Mesenchymal stem cell (in vitro differentiated cells and primary cell): ENCODE results near the gene NSMF.
A peak's percentile ranks its signal among the peaks of the same experiment; 100 is the strongest.

Source experiments
- DNase-seq: peaks from one replicate; pipeline ENCODE4 v3.0.0-alpha.2; 2013
- H2AFZ ChIP-seq: one replicate; pipeline ENCODE4 v1.6.1; 2013; ENCODE audit warnings: low read depth, mild to moderate bottlenecking, control low read depth, inconsistent platforms, low read length, moderate library complexity
- H2AK5ac ChIP-seq: 2 replicates; pipeline ENCODE4 v1.6.1; 2013; ENCODE audit warnings: low read length, moderate library complexity, mild to moderate bottlenecking, inconsistent platforms; ENCODE audit not compliant: severe bottlenecking
- H2BK120ac ChIP-seq: one replicate; pipeline ENCODE4 v1.6.1; 2013; ENCODE audit warnings: low read depth, mild to moderate bottlenecking, inconsistent platforms, low read length, moderate library complexity
- H2BK12ac ChIP-seq, 2 experiments: one replicate each; pipeline ENCODE4 v1.6.1; 2013; ENCODE audit warnings: inconsistent platforms in 2 of 2, low read length in 2 of 2, mild to moderate bottlenecking in 2 of 2, moderate library complexity in 2 of 2, control low read depth in 1 of 2
- H2BK15ac ChIP-seq: one replicate; pipeline ENCODE4 v1.6.1; 2013; ENCODE audit warnings: mild to moderate bottlenecking, low read depth, inconsistent platforms; ENCODE audit not compliant: poor library complexity, severe bottlenecking
- H2BK5ac ChIP-seq: 2 replicates; pipeline ENCODE4 v1.6.1; 2013; ENCODE audit warnings: low read depth, mild to moderate bottlenecking, low read length, control low read depth, inconsistent platforms; ENCODE audit not compliant: poor library complexity, severe bottlenecking
- H3K14ac ChIP-seq, 2 experiments: one replicate each; pipeline ENCODE4 v1.6.1; 2013; ENCODE audit warnings: inconsistent platforms in 2 of 2, low read length in 2 of 2, control low read depth in 1 of 2, mild to moderate bottlenecking in 1 of 2, moderate library complexity in 1 of 2
- H3K18ac ChIP-seq, 2 experiments: one replicate each; pipeline ENCODE4 v1.6.1; 2013; ENCODE audit warnings: inconsistent platforms in 2 of 2, low read length in 2 of 2, control low read depth in 1 of 2, low read depth in 1 of 2, mild to moderate bottlenecking in 1 of 2
- H3K23ac ChIP-seq, 2 experiments: one replicate each; pipeline ENCODE4 v1.6.1; 2013; ENCODE audit warnings: inconsistent platforms in 2 of 2, low read length in 2 of 2, mild to moderate bottlenecking in 2 of 2, moderate library complexity in 2 of 2, control low read depth in 1 of 2
- H3K27ac ChIP-seq: 2 replicates; pipeline ENCODE4 v1.5.1; 2013; ENCODE audit warnings: mild to moderate bottlenecking, moderate library complexity, low read length, control low read depth, inconsistent platforms; ENCODE audit not compliant: poor library complexity, severe bottlenecking
- H3K27me3 ChIP-seq, 2 experiments: 2 replicates each; pipeline versions ENCODE4 v1.6.1 to v1.7.0; 2013; ENCODE audit warnings: low read length in 2 of 2, mild to moderate bottlenecking in 2 of 2, moderate library complexity in 2 of 2, control low read depth in 1 of 2, inconsistent platforms in 1 of 2; ENCODE audit not compliant: control insufficient read depth in 1 of 2, insufficient read depth in 1 of 2
- H3K36me3 ChIP-seq, 2 experiments: 2 replicates each; pipeline versions ENCODE4 v1.6.1 to v1.7.0; 2013; ENCODE audit warnings: low read length in 2 of 2, control low read depth in 1 of 2, inconsistent platforms in 1 of 2, low read depth in 1 of 2, mild to moderate bottlenecking in 1 of 2; ENCODE audit not compliant: insufficient read depth in 2 of 2, control insufficient read depth in 1 of 2
- H3K4ac ChIP-seq, 2 experiments: one replicate each; pipeline ENCODE4 v1.6.1; 2013; ENCODE audit warnings: inconsistent platforms in 2 of 2, low read length in 2 of 2, mild to moderate bottlenecking in 2 of 2, moderate library complexity in 2 of 2, control low read depth in 1 of 2, low read depth in 1 of 2
- H3K4me1 ChIP-seq: 2 replicates; pipeline ENCODE4 v1.6.1; 2013; ENCODE audit warnings: low read depth, low read length, control low read depth; ENCODE audit not compliant: control insufficient read depth, insufficient read depth
- H3K4me2 ChIP-seq: 2 replicates; pipeline ENCODE4 v1.6.1; 2013; ENCODE audit warnings: low read length, mild to moderate bottlenecking, inconsistent platforms; ENCODE audit not compliant: poor library complexity, severe bottlenecking
- H3K4me3 ChIP-seq, 2 experiments: 2 replicates each; pipeline versions ENCODE4 v1.5.1 to v1.7.0; 2013; ENCODE audit warnings: low read length in 2 of 2, mild to moderate bottlenecking in 2 of 2, control low read depth in 1 of 2, low read depth in 1 of 2; ENCODE audit not compliant: insufficient read depth in 1 of 2
- H3K79me1 ChIP-seq: replicated peaks from 2 replicates; pipeline ENCODE4 v1.6.1; 2013; ENCODE audit warnings: mild to moderate bottlenecking, control low read depth, low read length, inconsistent platforms; ENCODE audit not compliant: poor library complexity, severe bottlenecking
- H3K9ac ChIP-seq: 2 replicates; pipeline ENCODE4 v1.7.0; 2013; ENCODE audit warnings: mild to moderate bottlenecking, low read length, moderate library complexity
- H3K9me3 ChIP-seq: 2 replicates; pipeline ENCODE4 v1.7.0; 2013; ENCODE audit warnings: mild to moderate bottlenecking, low read length; ENCODE audit not compliant: control insufficient read depth
- H4K8ac ChIP-seq: one replicate; pipeline ENCODE4 v1.6.1; 2013; ENCODE audit warnings: inconsistent platforms, mild to moderate bottlenecking, low read length, moderate library complexity
- H4K91ac ChIP-seq: one replicate; pipeline ENCODE4 v1.6.1; 2013; ENCODE audit warnings: mild to moderate bottlenecking, low read length, inconsistent platforms
- WGBS: methylation state at CpG from one replicate; pipeline ENCODE4 v1.1.7; 2013; ENCODE audit warnings: mixed read lengths; 5-methylcytosine and 5-hydroxymethylcytosine counted together

Gene NSMF

DNA sequence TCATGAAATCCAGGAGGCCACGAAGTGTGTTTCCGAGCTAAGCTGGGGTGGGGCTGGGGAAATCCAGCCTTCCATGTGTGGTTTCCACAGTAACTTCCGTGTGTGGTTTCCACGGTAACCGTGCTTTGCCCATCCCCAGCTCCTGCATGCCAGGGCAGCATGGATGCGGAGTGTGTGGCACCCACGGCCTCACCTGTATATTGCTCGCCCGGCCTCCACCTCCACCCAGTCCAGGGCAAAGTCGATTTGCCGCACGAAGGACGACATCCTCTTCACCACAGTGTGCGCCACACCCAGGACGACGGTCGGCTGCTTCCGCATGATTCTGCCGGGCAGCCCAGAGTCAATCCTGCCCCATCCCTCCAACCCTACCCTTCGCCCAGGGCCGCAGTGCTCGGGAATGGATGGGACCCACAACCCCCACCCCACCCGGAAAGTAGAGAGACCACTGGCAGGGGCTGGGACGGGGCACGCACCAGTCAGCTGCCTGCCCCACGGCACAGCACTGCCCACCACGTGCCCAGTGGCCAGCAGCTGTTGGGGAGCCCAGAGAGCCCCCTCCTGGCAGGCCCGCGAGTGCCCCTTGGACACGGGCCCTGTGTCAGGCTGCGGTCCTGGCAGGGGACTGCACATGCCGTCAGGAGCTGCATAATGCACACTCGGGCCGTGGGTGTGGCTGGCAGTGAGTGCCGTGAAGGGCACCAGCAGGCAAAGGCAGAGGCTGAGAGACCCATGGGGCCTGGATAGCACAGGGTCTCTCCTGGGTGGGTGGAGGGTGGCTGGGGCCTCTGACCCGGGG is 39.0 kb upstream of the NSMF start:
- H3K27ac ChIP-seq: no peak overlapping the region
- no peak overlapping the region for H3K23ac ChIP-seq
- no peak for DNase-seq
- no peak overlapping the region for H2AFZ ChIP-seq
- no peaks in the 10 kb centered on the region for H3K27me3 ChIP-seq
- no peaks in the 10 kb centered on the region for H3K9me3 ChIP-seq
- no peak overlapping the region for H3K4ac ChIP-seq
- no peaks in the 10 kb centered on the region for H3K4me1 ChIP-seq
- peaks cover 0 to 11% of the 10 kb centered on the region in 2 experiments for H3K36me3 ChIP-seq
- no peak overlapping the region for H2BK5ac ChIP-seq
- H4K91ac ChIP-seq: no peak overlapping the region
- H3K79me1 ChIP-seq: no peaks in the 10 kb centered on the region
- H2BK12ac ChIP-seq: no peak overlapping the region
- H3K4me2 ChIP-seq: no peak overlapping the region
- no peak overlapping the region for H3K4me3 ChIP-seq
- WGBS: 92% methylated on average over 36 of the region's 36 CpGs
- H2BK120ac ChIP-seq: no peak overlapping the region
- H3K9ac ChIP-seq: no peak overlapping the region
- no peak overlapping the region for H3K18ac ChIP-seq
- H4K8ac ChIP-seq: no peak overlapping the region
- no peak overlapping the region for H2BK15ac ChIP-seq
- no peak overlapping the region for H3K14ac ChIP-seq
- H2AK5ac ChIP-seq: no peak overlapping the region

DNA sequence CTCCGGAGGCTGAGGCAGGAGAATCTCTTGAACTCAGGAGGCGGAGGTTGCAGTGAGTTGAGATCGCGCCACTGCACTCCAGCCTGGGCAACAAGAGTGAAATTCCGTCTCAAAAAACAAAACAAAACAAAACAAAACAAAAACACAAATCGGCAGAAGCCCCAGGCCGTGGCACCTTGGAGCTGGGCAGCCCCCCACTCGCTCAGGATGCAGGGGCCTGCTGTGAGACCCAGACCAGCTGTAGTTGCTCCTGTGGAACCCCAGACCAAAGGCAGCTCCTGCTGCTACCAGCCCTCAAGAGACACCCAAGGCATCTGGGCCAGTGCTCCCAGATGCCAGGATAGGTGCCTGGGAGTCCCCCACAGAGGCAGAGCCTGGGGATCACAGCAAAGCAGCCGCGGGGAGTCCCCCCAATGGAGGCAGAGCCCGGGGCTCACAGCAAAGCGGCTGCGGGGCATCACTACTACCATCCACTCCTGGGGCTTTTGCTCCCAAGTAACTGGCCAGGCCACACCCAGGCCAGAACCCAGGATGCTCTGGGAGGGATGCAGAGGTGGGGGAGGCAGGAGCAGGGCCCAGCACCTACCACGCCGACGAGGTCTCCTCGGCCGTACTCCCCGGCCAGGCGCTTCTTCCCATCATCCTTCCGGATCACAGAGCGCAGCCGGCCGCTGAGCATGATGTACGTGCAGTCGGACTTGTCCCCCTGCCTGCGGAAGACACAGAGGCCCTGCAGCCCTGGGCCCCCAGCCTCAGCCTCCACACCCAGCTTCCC is 37.7 kb upstream of the NSMF start:
- no peak overlapping the region for H3K4me3 ChIP-seq

DNA sequence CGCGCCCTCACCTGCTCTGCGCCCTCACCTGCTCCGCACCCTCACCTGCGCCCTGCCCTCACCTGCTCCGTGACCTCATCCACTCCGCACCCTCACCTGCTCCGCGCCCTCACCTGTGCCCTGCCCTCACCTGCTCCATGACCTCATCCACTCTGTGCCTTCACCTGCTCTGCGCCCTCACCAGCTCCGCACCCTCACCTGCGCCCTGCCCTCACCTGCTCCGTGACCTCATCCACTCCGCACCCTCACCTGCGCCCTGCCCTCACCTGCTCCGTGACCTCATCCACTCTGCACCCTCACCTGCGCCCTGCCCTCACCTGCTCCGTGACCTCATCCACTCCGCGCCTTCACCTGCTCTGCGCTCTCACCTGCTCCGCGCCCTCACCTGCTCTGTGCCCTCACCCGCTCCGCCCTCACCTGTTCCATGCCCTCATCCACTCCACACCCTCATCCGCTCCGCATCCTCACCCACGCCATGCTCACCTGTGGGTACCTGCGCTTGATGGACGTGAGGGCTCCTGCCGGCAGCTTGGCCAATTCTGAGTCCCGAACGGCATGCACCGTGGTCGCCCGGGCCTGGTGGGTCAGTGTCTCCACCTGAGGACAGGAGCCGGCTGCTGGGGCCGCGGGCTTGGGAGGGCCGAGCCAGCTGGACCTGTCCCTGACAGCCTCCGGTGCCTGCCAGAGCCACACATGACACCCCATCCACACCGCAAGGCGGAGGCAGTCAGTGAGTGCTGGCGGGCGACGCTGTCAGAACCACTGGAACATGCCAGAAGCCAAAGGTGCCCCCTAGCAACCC is 35.6 kb upstream of the NSMF start:
- no peaks in the 10 kb centered on the region for H3K27me3 ChIP-seq
- no peak overlapping the region for H3K18ac ChIP-seq
- no peaks in the 10 kb centered on the region for H3K9me3 ChIP-seq
- no peak overlapping the region for H2AFZ ChIP-seq
- WGBS: 96% methylated on average over 46 of the region's 46 CpGs
- no peak overlapping the region for H3K4ac ChIP-seq
- H2BK120ac ChIP-seq: no peak overlapping the region
- H3K27ac ChIP-seq: no peak overlapping the region
- peaks cover 3 to 11% of the 10 kb centered on the region in 2 experiments for H3K36me3 ChIP-seq
- no peak overlapping the region for H4K8ac ChIP-seq
- H2BK5ac ChIP-seq: no peak overlapping the region
- peak overlapping the region; percentile 20 for H4K91ac ChIP-seq
- H3K23ac ChIP-seq: no peak overlapping the region
- H2BK15ac ChIP-seq: no peak overlapping the region
- no peak overlapping the region for H3K4me3 ChIP-seq
- no peak overlapping the region for H2BK12ac ChIP-seq
- no peaks in the 10 kb centered on the region for H3K4me1 ChIP-seq
- no peak overlapping the region for H2AK5ac ChIP-seq
- peak overlapping the region in 1 of 2 experiments; percentile 35 for H3K14ac ChIP-seq
- H3K4me2 ChIP-seq: no peak overlapping the region
- no peak for DNase-seq
- H3K9ac ChIP-seq: no peak overlapping the region
- no peaks in the 10 kb centered on the region for H3K79me1 ChIP-seq

More for the DNA sequence above, 37.7 kb upstream of the NSMF start:
- Histone ChIP-seq H3K18ac (no peak overlapping the region), H2BK12ac (no peak overlapping the region), H4K91ac (no peak overlapping the region), H3K27ac (no peak overlapping the region), H3K36me3 (peaks cover 0 to 11% of the 10 kb centered on the region in 2 experiments), H2BK15ac (no peak overlapping the region), H3K79me1 (no peaks in the 10 kb centered on the region), H3K14ac (no peak overlapping the region), H3K23ac (no peak overlapping the region), H3K9me3 (no peaks in the 10 kb centered on the region), H3K27me3 (no peaks in the 10 kb centered on the region), H3K9ac (no peak overlapping the region), H2AK5ac (no peak overlapping the region), H2AFZ (no peak overlapping the region), H3K4me1 (no peaks in the 10 kb centered on the region), H2BK5ac (no peak overlapping the region), H3K4ac (no peak overlapping the region), H4K8ac (no peak overlapping the region), H2BK120ac (no peak overlapping the region), H3K4me2 (no peak overlapping the region)
- WGBS: 96% methylated on average over 24 of the region's 27 CpGs
- DNase-seq: no peak
